OCI-LY7 (cell line): ENCODE data around the gene IL32. TPM values are rescaled to one million over a fixed set of nuclear protein-coding genes. Genes with fewer than 3 reads are reported as not detected.

Source experiments
- BruUV-seq: library from RNA; stranded (reverse); fragments of 400-500 nt; replicated peaks from 2 replicates; lab custom pipeline; 2021; lab: Mats Ljungman, UMichigan
- CTCF ChIA-PET: fragments of 300-600 bp; sonication (Branson Sonifier 250); formaldehyde crosslinking; loops from one replicate; lab custom pipeline; 2022; ENCODE audit warnings: antibody characterized with exemption; ENCODE audit not compliant: unreplicated experiment; lab: Charles Lee
- POLR2A ChIA-PET: fragments of 300-600 bp; sonication (Branson Sonifier 250); formaldehyde crosslinking; loops from one replicate; lab custom pipeline; 2022; ENCODE audit warnings: antibody characterized with exemption; lab: Charles Lee
- DNase-seq: peaks from one replicate; pipeline ENCODE4 v3.0.0-alpha.2; 2015; ENCODE audit warnings: low spot score
- H2AFZ ChIP-seq: fragments of 200-600 bp; sonication (generic), shearing (Covaris generic); 2 replicates; pipeline ENCODE4 v1.6.1; 2014; ENCODE audit warnings: mild to moderate bottlenecking, antibody characterized with exemption, low read length, moderate library complexity
- H3K27ac ChIP-seq: fragments of 200-600 bp; sonication (generic); 2 replicates; pipeline ENCODE4 v1.5.1; 2014; ENCODE audit warnings: mixed run types, low read depth, mild to moderate bottlenecking, moderate library complexity, low read length, inconsistent platforms; ENCODE audit not compliant: poor library complexity, severe bottlenecking
- H3K36me3 ChIP-seq: fragments of 200-600 bp; sonication (generic); 2 replicates; pipeline ENCODE4 v1.6.1; 2014; ENCODE audit warnings: mild to moderate bottlenecking, antibody characterized with exemption, low read length, moderate library complexity, mixed read lengths; ENCODE audit not compliant: insufficient read depth
- H3K4me1 ChIP-seq: fragments of 200-600 bp; sonication (generic); 2 replicates; pipeline ENCODE4 v1.5.1; 2014; ENCODE audit warnings: mild to moderate bottlenecking, low read length; ENCODE audit not compliant: insufficient read depth, poor library complexity, severe bottlenecking
- H3K4me2 ChIP-seq: fragments of 200-600 bp; sonication (generic); 2 replicates; pipeline ENCODE4 v1.6.1; 2014; ENCODE audit warnings: mild to moderate bottlenecking, low read length
- H3K4me3 ChIP-seq: fragments of 200-600 bp; sonication (generic); 2 replicates; pipeline ENCODE4 v1.5.1; 2014; ENCODE audit warnings: mild to moderate bottlenecking, low read depth, low read length; ENCODE audit not compliant: poor library complexity, severe bottlenecking
- H3K79me2 ChIP-seq: fragments of 200-600 bp; sonication (generic); 2 replicates; pipeline ENCODE4 v1.6.1; 2016; ENCODE audit warnings: low read depth, mild to moderate bottlenecking, low read length, moderate library complexity, mixed read lengths; ENCODE audit not compliant: insufficient read depth
- H3K9me2 ChIP-seq: fragments of 200-600 bp; sonication (generic); 2 replicates; pipeline ENCODE4 v1.6.1; 2016; ENCODE audit warnings: mild to moderate bottlenecking, low read length, mixed read lengths; ENCODE audit not compliant: insufficient read depth
- H3K9me3 ChIP-seq: fragments of 200-600 bp; sonication (generic); 2 replicates; pipeline ENCODE4 v1.6.1; 2014; ENCODE audit warnings: mild to moderate bottlenecking, mixed run types, low read length, mixed read lengths
- H4K20me1 ChIP-seq: fragments of 200-600 bp; sonication (generic); 2 replicates; pipeline ENCODE4 v1.6.1; 2014; ENCODE audit warnings: mild to moderate bottlenecking, antibody characterized with exemption, low read length, moderate library complexity, mixed read lengths; ENCODE audit not compliant: insufficient read depth
- EZH2phosphoT487 ChIP-seq: fragments of 200-600 bp; sonication (generic); IDR thresholded peaks from 2 replicates; pipeline ENCODE4 v1.6.1; 2018; ENCODE audit warnings: low read depth, borderline replicate concordance, mild to moderate bottlenecking, mixed run types, antibody characterized with exemption, low read length, moderate library complexity, mixed read lengths
- intact Hi-C: fragments of 100-400 bp; cut with micrococcal nuclease; formaldehyde crosslinking; loops from one replicate; pipeline ENCODE4 v1.10.0; 2022; ENCODE audit not compliant: unreplicated experiment
- small RNA-seq: library from RNA; depleted of rRNA; stranded (forward); fragments of <200 nt; gene quantifications from one replicate; pipeline ENCODE3, GENCODE V24; 2014
- total RNA-seq, 2 experiments: library from RNA; depleted of rRNA in 1 of 2; stranded (reverse); fragments of >200 nt in 1 of 2; shearing (Covaris generic) in 1 of 2; gene quantifications; 2 replicates each; pipeline ENCODE4 v1.2.3, GENCODE V29; 2014 to 2022
- TF ChIP-seq, protein P1 (sequence below): fragments of 200-600 bp; sonication (generic); conservative IDR thresholded peaks from 2 replicates; pipeline ENCODE4 v1.5.1; 2014; ENCODE audit warnings: mild to moderate bottlenecking, antibody characterized with exemption, low read length, moderate library complexity, mixed read lengths

IL32 gene
- total RNA-seq, 2 experiments from 2014 or later, result not detected

GRCh38 chr16:3118204-3118790, 52.9 kb downstream of the IL32 start:
- Histone ChIP-seq H2AFZ (no peak overlapping the region), H3K36me3 (no peaks in the 10 kb centered on the region), H3K4me1 (no peaks in the 10 kb centered on the region), H3K4me3 (no peak overlapping the region), H3K9me2 (no peaks in the 10 kb centered on the region), H3K27ac (no peak overlapping the region), H3K9me3 (no peaks in the 10 kb centered on the region), H4K20me1 (no peaks in the 10 kb centered on the region), H3K79me2 (no peaks in the 10 kb centered on the region), H3K4me2 (no peak overlapping the region)
- intact Hi-C loops, result no loop called here
- DNase-seq, result no peak
- BruUV-seq, result no TSS peak
- TF ChIP-seq, protein P1, sequence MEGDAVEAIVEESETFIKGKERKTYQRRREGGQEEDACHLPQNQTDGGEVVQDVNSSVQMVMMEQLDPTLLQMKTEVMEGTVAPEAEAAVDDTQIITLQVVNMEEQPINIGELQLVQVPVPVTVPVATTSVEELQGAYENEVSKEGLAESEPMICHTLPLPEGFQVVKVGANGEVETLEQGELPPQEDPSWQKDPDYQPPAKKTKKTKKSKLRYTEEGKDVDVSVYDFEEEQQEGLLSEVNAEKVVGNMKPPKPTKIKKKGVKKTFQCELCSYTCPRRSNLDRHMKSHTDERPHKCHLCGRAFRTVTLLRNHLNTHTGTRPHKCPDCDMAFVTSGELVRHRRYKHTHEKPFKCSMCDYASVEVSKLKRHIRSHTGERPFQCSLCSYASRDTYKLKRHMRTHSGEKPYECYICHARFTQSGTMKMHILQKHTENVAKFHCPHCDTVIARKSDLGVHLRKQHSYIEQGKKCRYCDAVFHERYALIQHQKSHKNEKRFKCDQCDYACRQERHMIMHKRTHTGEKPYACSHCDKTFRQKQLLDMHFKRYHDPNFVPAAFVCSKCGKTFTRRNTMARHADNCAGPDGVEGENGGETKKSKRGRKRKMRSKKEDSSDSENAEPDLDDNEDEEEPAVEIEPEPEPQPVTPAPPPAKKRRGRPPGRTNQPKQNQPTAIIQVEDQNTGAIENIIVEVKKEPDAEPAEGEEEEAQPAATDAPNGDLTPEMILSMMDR, result no peak
- TF ChIP-seq EZH2phosphoT487, result no peak
- CTCF ChIA-PET, result no interaction called here
- POLR2A ChIA-PET, result no interaction called here

DNA sequence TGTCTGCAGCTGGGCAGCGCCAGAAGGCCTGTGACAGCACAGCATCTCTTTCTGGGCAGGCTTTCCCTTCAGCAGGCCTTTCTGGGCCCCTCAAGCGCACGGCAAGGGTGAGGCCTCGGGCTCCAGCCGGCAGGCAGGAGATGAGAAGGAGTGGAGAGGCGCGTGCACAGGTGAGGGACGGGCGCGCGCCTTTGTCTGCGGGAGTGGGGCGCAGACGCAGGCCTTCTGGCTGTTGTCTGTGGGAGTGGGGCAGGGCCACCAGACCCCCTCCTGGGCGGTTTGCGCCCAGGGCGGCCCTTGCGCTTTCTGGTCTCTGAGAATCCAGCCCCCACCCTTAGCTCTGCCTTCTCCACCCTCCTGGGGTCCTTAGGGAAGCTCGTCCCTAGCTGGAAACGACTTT, 53.4 kb downstream of the IL32 start:
- Histone ChIP-seq H3K4me3 (no peak overlapping the region), H3K79me2 (no peaks in the 10 kb centered on the region), H3K27ac (no peak overlapping the region), H3K36me3 (no peaks in the 10 kb centered on the region), H3K4me2 (no peak overlapping the region), H3K4me1 (peaks cover 5% of the 10 kb centered on the region), H3K9me2 (no peaks in the 10 kb centered on the region), H2AFZ (no peak overlapping the region), H3K9me3 (no peaks in the 10 kb centered on the region), H4K20me1 (no peaks in the 10 kb centered on the region)
- no peak for DNase-seq
- ChIA-PET POLR2A (interaction anchor here (0.5 kb wide), 1 partner anchor 508 kb away, joined by 4 read pairs; no protein-coding TSS in a partner anchor), CTCF (no interaction called here)
- TF ChIP-seq EZH2phosphoT487, result no peak
- TF ChIP-seq, protein P1, result no peak
- intact Hi-C loops, result no loop called here
- no TSS peak for BruUV-seq

Small RNAs within 50 kb of the gene (small RNA-seq; reads per million reads assigned to genes)
- gene RNU1-22P, result 0.94 reads per million, percentile 45 among the genes with 10 or more reads in this experiment

Other genes starting within 250 kb of the IL32 start
- 44.5 and 68.7 TPM in 2 replicates for gene PRSS21, start 248.4 kb upstream of the IL32 start, total RNA-seq (2014; rRNA removed; shearing (Covaris generic))
- 69.6 and 75.1 TPM in 2 replicates for gene PRSS21, start 248.4 kb upstream of the IL32 start, total RNA-seq (2022)
- 1.2 and 4.0 TPM in 2 replicates for gene ZG16B, start 235.3 kb upstream of the IL32 start, total RNA-seq (2014; rRNA removed; shearing (Covaris generic))
- gene ZG16B, start 235.3 kb upstream of the IL32 start, total RNA-seq (2022), result 2.5 and 2.6 TPM in 2 replicates
- gene PRSS22, start 207.5 kb upstream of the IL32 start, total RNA-seq (2014; rRNA removed; shearing (Covaris generic)), result not detected in 2 replicates
- not detected in 2 replicates for gene PRSS22, start 207.5 kb upstream of the IL32 start, total RNA-seq (2022)
- 38.7 and 44.9 TPM in 2 replicates for gene FLYWCH2, start 182.4 kb upstream of the IL32 start, total RNA-seq (2014; rRNA removed; shearing (Covaris generic))
- 22.3 and 23.9 TPM in 2 replicates for gene FLYWCH2, start 182.4 kb upstream of the IL32 start, total RNA-seq (2022)
- 25.3 and 26.1 TPM in 2 replicates for gene FLYWCH1, start 153.7 kb upstream of the IL32 start, total RNA-seq (2014; rRNA removed; shearing (Covaris generic))
- gene FLYWCH1, start 153.7 kb upstream of the IL32 start, total RNA-seq (2022), result 61.9 and 63.9 TPM in 2 replicates
- gene KREMEN2, start 101.4 kb upstream of the IL32 start, total RNA-seq (2014; rRNA removed; shearing (Covaris generic)), result 0.09 and 0.28 TPM in 2 replicates
- gene KREMEN2, start 101.4 kb upstream of the IL32 start, total RNA-seq (2022), result 0.31 TPM in 1 of 2 replicates, not detected in the other
- 38.1 and 49.1 TPM in 2 replicates for gene PAQR4, start 96.3 kb upstream of the IL32 start, total RNA-seq (2014; rRNA removed; shearing (Covaris generic))
- 59.7 and 67.4 TPM in 2 replicates for gene PAQR4, start 96.3 kb upstream of the IL32 start, total RNA-seq (2022)
- 80.2 and 104 TPM in 2 replicates for gene PKMYT1, start 85.2 kb upstream of the IL32 start, total RNA-seq (2014; rRNA removed; shearing (Covaris generic))
- 195 and 197 TPM in 2 replicates for gene PKMYT1, start 85.2 kb upstream of the IL32 start, total RNA-seq (2022)
- gene CLDN9, start 52.7 kb upstream of the IL32 start, total RNA-seq (2014; rRNA removed; shearing (Covaris generic)), result 0.44 TPM in 1 of 2 replicates, not detected in the other
- 0.42 and 0.59 TPM in 2 replicates for gene CLDN9, start 52.7 kb upstream of the IL32 start, total RNA-seq (2022)
- not detected in 2 replicates for gene CLDN6, start 47.5 kb upstream of the IL32 start, total RNA-seq (2014; rRNA removed; shearing (Covaris generic))
- not detected in 2 replicates for gene CLDN6, start 47.5 kb upstream of the IL32 start, total RNA-seq (2022)
- 4.1 and 4.9 TPM in 2 replicates for gene TNFRSF12A, start 45.3 kb upstream of the IL32 start, total RNA-seq (2014; rRNA removed; shearing (Covaris generic))
- 1.3 and 1.9 TPM in 2 replicates for gene TNFRSF12A, start 45.3 kb upstream of the IL32 start, total RNA-seq (2022)
- gene HCFC1R1, start 41.7 kb upstream of the IL32 start, total RNA-seq (2014; rRNA removed; shearing (Covaris generic)), result 17.1 and 29.1 TPM in 2 replicates
- 32.2 and 39.4 TPM in 2 replicates for gene HCFC1R1, start 41.7 kb upstream of the IL32 start, total RNA-seq (2022)
- 33.7 and 36.0 TPM in 2 replicates for gene THOC6, start 41.6 kb upstream of the IL32 start, total RNA-seq (2014; rRNA removed; shearing (Covaris generic))
- 26.3 and 33.6 TPM in 2 replicates for gene THOC6, start 41.6 kb upstream of the IL32 start, total RNA-seq (2022)
- not detected in 2 replicates for gene BICDL2, start 28.7 kb upstream of the IL32 start, total RNA-seq (2014; rRNA removed; shearing (Covaris generic))
- gene BICDL2, start 28.7 kb upstream of the IL32 start, total RNA-seq (2022), result not detected in 2 replicates
- 0.63 and 2.6 TPM in 2 replicates for gene MMP25, start 19.1 kb upstream of the IL32 start, total RNA-seq (2014; rRNA removed; shearing (Covaris generic))
- gene MMP25, start 19.1 kb upstream of the IL32 start, total RNA-seq (2022), result 5.6 and 5.8 TPM in 2 replicates
- 0.09 TPM in 1 of 2 replicates, not detected in the other for gene ZSCAN10, start 33.7 kb downstream of the IL32 start, total RNA-seq (2014; rRNA removed; shearing (Covaris generic))
- 0.49 and 0.72 TPM in 2 replicates for gene ZSCAN10, start 33.7 kb downstream of the IL32 start, total RNA-seq (2022)
- gene ZNF205, start 46.9 kb downstream of the IL32 start, total RNA-seq (2014; rRNA removed; shearing (Covaris generic)), result 0.67 and 1.2 TPM in 2 replicates
- 0.30 TPM in 1 of 2 replicates, not detected in the other for gene ZNF205, start 46.9 kb downstream of the IL32 start, total RNA-seq (2022)
- gene ZNF213, start 69.4 kb downstream of the IL32 start, total RNA-seq (2014; rRNA removed; shearing (Covaris generic)), result 3.4 and 4.8 TPM in 2 replicates
- gene ZNF213, start 69.4 kb downstream of the IL32 start, total RNA-seq (2022), result 8.5 and 9.1 TPM in 2 replicates
- gene OR1F1, start 122.6 kb downstream of the IL32 start, total RNA-seq (2014; rRNA removed; shearing (Covaris generic)), result not detected in 2 replicates
- gene OR1F1, start 122.6 kb downstream of the IL32 start, total RNA-seq (2022), result not detected in 2 replicates
- 19.8 and 26.2 TPM in 2 replicates for gene ZNF200, start 169.5 kb downstream of the IL32 start, total RNA-seq (2014; rRNA removed; shearing (Covaris generic))
- 13.9 TPM in 2 replicates for gene ZNF200, start 169.5 kb downstream of the IL32 start, total RNA-seq (2022)
- gene MEFV, start 191.0 kb downstream of the IL32 start, total RNA-seq (2014; rRNA removed; shearing (Covaris generic)), result 0.57 TPM in 1 of 2 replicates, not detected in the other
- gene MEFV, start 191.0 kb downstream of the IL32 start, total RNA-seq (2022), result 0.27 TPM in 1 of 2 replicates, not detected in the other
- 65.2 and 65.9 TPM in 2 replicates for gene ZNF263, start 217.9 kb downstream of the IL32 start, total RNA-seq (2014; rRNA removed; shearing (Covaris generic))
- 27.6 and 27.9 TPM in 2 replicates for gene ZNF263, start 217.9 kb downstream of the IL32 start, total RNA-seq (2022)
- gene TIGD7, start 239.8 kb downstream of the IL32 start, total RNA-seq (2014; rRNA removed; shearing (Covaris generic)), result 0.03 and 0.10 TPM in 2 replicates
- gene TIGD7, start 239.8 kb downstream of the IL32 start, total RNA-seq (2022), result 5.1 TPM in 2 replicates
- 1.4 and 2.6 TPM in 2 replicates for gene ZNF75A, start 239.9 kb downstream of the IL32 start, total RNA-seq (2014; rRNA removed; shearing (Covaris generic))
- gene ZNF75A, start 239.9 kb downstream of the IL32 start, total RNA-seq (2022), result 18.9 and 23.0 TPM in 2 replicates